Activated CD4-positive, alpha-beta memory T cell treated with anti-CD3 and anti-CD28 coated beads, Interleukin-2, amount 10 ng/mL, durations not matched to agents 7 days and 5 days (primary cell): ENCODE data around the gene TAPBP. TPM values are rescaled to one million over a fixed set of nuclear protein-coding genes. Genes with fewer than 3 reads are reported as not detected.

ENCODE experiments used
- CTCF ChIA-PET: fragments of 350-600 bp; sonication (Branson Sonifier 250); formaldehyde crosslinking; loops from one replicate; lab custom pipeline; 2021; ENCODE audit warnings: antibody characterized with exemption, inconsistent platforms; lab: Charles Lee
- POLR2A ChIA-PET: fragments of 350-600 bp; sonication (Branson Sonifier 250); formaldehyde crosslinking; loops from one replicate; lab custom pipeline; 2021; ENCODE audit warnings: antibody characterized with exemption; lab: Charles Lee
- DNase-seq: peaks from one replicate; pipeline ENCODE4 v3.0.0-alpha.2; 2020
- H3K27ac Mint-ChIP-seq: one replicate; pipeline ENCODE4 v1.8.0; 2021; ENCODE audit warnings: mild to moderate bottlenecking, mixed read lengths
- H3K27me3 Mint-ChIP-seq: one replicate; pipeline ENCODE4 v1.8.0; 2021; ENCODE audit warnings: mixed read lengths
- H3K36me3 Mint-ChIP-seq: one replicate; pipeline ENCODE4 v1.8.0; 2021; ENCODE audit warnings: low read depth, mixed read lengths
- H3K4me1 Mint-ChIP-seq: one replicate; pipeline ENCODE4 v1.8.0; 2021; ENCODE audit warnings: mixed read lengths
- H3K4me3 Mint-ChIP-seq: one replicate; pipeline ENCODE4 v1.8.0; 2021; ENCODE audit warnings: mild to moderate bottlenecking, mixed read lengths
- H3K9me3 Mint-ChIP-seq: one replicate; pipeline ENCODE4 v1.8.0; 2021; ENCODE audit warnings: mixed read lengths
- total RNA-seq, 2 experiments: library from RNA; stranded (reverse); gene quantifications; one replicate each; pipeline ENCODE4 v1.2.3, GENCODE V29; 2021

The TAPBP gene
- total RNA-seq, 2 experiments from 2014 or later = 243 to 249 TPM

DNA sequence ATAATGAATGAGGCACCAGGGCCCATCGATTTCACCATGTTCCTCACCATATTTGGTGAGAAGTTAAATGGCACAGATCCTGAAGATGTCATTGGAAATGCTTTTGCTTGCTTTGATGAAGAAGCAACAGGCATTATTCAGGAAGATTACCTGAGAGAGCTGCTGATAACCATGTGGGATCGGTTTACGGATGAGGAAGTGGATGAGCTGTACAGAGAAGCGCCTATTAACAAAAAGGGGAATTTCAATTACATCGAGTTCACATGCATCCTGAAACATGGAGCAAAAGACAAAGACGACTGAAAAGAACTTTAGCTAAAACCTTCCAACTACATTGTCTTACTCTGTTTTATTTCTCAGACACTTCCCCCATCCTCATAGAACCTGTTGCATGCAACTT lies 25.3 kb upstream of the TAPBP start:
- no peak overlapping the region for H3K27ac Mint-ChIP-seq
- H3K27me3 Mint-ChIP-seq = no peaks in the 10 kb centered on the region
- H3K36me3 Mint-ChIP-seq = no peaks in the 10 kb centered on the region
- ChIA-PET CTCF (interaction anchor here (1.3 kb wide), 1 partner anchor 16 kb away, joined by 3 read pairs; no protein-coding TSS in a partner anchor), POLR2A (no interaction called here)
- H3K9me3 Mint-ChIP-seq = no peaks in the 10 kb centered on the region
- no peak for DNase-seq
- peaks cover 21% of the 10 kb centered on the region for H3K4me1 Mint-ChIP-seq
- H3K4me3 Mint-ChIP-seq = no peak overlapping the region

DNA sequence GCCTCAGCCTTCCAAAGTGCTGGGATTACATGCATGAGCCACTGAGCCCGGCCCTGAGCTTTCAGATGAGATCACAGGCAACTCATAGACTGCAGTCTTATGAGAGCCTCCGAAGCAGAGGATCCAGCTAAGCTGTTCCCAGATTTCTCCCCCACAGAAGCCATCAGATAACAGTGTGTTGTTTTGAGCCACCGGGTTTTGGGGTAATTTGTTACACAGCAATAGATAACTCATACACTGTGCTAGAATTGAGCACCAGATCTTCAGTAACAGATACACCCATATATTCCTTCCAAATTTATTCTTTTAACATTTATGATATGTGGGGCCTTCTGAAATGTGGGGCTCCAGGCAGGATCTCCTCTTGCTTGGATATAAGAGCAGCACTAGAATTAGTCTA lies 22.6 kb upstream of the TAPBP start:
- no peaks in the 10 kb centered on the region for H3K36me3 Mint-ChIP-seq
- ChIA-PET CTCF (interaction anchor here (0.9 to 2.0 kb wide), 3 partner anchors 9 to 55 kb away, joined by 3 to 10 read pairs (median 3); no protein-coding TSS in a partner anchor), POLR2A (interaction anchor here (0.7 to 2.4 kb wide), 3 partner anchors 8 to 88 kb away, joined by 3 to 12 read pairs (median 3); no protein-coding TSS in a partner anchor)
- H3K27ac Mint-ChIP-seq = no peak overlapping the region
- no peaks in the 10 kb centered on the region for H3K9me3 Mint-ChIP-seq
- peaks cover 7% of the 10 kb centered on the region for H3K4me1 Mint-ChIP-seq
- no peak overlapping the region for H3K4me3 Mint-ChIP-seq
- DNase-seq = no peak
- H3K27me3 Mint-ChIP-seq = no peaks in the 10 kb centered on the region

- POLR2A ChIA-PET = interaction anchor here (0.7 to 2.4 kb wide), 4 partner anchors 9 to 87 kb away, joined by 3 to 12 read pairs (median 4); no protein-coding TSS in a partner anchor
These were observed 22.0 kb upstream of the TAPBP start for GRCh38 chr6:33335916-33336315.

DNA sequence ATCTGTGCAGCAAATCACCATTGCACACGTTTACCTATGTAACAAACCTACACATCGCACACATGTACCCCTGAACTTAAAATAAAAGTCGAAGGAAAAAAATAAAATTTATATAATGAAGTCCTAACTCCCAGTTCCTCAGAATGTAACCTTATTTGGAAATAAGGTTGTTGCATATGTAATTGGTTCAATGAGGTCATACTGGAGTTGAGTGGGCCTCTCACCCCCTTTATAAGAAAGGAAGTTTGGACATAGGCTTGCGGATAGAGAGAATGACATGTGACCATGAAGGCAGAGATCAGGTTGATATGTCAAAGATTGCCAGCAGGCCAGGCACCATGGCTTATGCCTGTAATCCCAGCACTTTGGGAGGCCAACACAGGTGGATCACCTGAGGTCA lies 19.8 kb upstream of the TAPBP start:
- Mint-ChIP-seq H3K27ac (no peak overlapping the region), H3K9me3 (no peaks in the 10 kb centered on the region), H3K36me3 (no peaks in the 10 kb centered on the region), H3K27me3 (no peaks in the 10 kb centered on the region), H3K4me1 (peaks cover 3% of the 10 kb centered on the region), H3K4me3 (no peak overlapping the region)
- POLR2A ChIA-PET = interaction anchor here (1.1 kb wide), 1 partner anchor 10 kb away, joined by 4 read pairs; no protein-coding TSS in a partner anchor
- DNase-seq = no peak
- CTCF ChIA-PET = no interaction called here

More at GRCh38 chr6:33335916-33336315, 22.0 kb upstream of the TAPBP start:
- no peak for DNase-seq
- H3K4me1 Mint-ChIP-seq = peaks cover 7% of the 10 kb centered on the region
- H3K36me3 Mint-ChIP-seq = no peaks in the 10 kb centered on the region
- H3K27ac Mint-ChIP-seq = no peak overlapping the region
- CTCF ChIA-PET = interaction anchor here (0.7 to 2.0 kb wide), 4 partner anchors 9 to 55 kb away, joined by 3 to 10 read pairs (median 3); no protein-coding TSS in a partner anchor
- no peak overlapping the region for H3K4me3 Mint-ChIP-seq
- no peaks in the 10 kb centered on the region for H3K9me3 Mint-ChIP-seq
- no peaks in the 10 kb centered on the region for H3K27me3 Mint-ChIP-seq

DNA sequence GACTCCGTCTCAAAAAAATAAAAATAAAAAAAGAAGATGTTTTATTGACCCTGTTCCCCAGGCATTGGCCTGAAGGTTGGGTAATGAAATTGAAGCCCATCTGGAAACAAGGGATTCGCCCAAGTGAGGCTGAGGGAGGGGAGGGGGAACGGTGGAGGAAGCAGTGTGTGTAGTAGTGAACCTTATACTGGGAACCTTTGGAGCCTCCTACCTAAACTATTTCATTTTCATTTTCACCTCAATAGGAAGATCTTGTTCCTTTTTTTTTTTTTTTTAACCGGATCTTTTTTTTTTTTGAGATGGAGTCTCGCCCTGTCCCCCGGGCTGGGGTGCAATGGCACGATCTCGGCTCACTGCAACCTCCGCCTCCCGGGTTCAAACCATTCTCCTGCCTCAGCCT lies 16.9 kb upstream of the TAPBP start:
- Mint-ChIP-seq H3K36me3 (no peaks in the 10 kb centered on the region), H3K27ac (no peak overlapping the region), H3K27me3 (no peaks in the 10 kb centered on the region), H3K9me3 (no peaks in the 10 kb centered on the region), H3K4me3 (no peak overlapping the region), H3K4me1 (peaks cover 3% of the 10 kb centered on the region)
- DNase-seq = no peak
- ChIA-PET POLR2A (interaction anchor here (1.0 kb wide), 1 partner anchor 14 kb away, joined by 4 read pairs; no protein-coding TSS in a partner anchor), CTCF (no interaction called here)

DNA sequence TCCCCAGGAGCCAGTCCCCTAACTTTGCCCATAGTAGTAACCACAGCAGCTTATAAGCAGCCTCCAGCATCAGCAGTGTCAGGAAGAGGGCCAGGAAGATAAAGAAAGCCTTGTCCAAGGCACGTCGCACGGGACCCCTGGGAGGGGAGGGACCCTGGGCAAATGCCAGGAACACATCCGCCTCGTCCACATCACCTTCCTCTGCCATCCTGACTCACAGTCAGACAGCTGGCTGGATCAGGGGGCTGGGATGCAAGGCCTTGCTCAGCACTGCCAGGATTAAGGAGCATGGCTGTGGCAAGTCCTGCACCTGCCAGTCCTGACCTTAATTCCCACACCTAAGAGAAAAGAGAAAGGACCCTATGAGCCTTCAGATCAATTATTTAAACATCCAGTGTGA lies 15.2 kb upstream of the TAPBP start:
- Mint-ChIP-seq H3K27me3 (no peaks in the 10 kb centered on the region), H3K4me1 (peaks cover 4% of the 10 kb centered on the region), H3K27ac (no peak overlapping the region), H3K9me3 (no peaks in the 10 kb centered on the region), H3K4me3 (no peak overlapping the region), H3K36me3 (no peaks in the 10 kb centered on the region)
- ChIA-PET POLR2A (no interaction called here), CTCF (interaction anchor here (1.1 kb wide), 1 partner anchor 15 kb away, joined by 3 read pairs; no protein-coding TSS in a partner anchor)
- no peak for DNase-seq

GRCh38 chr6:33324125-33324524 lies 10.2 kb upstream of the TAPBP start:
- peak overlapping the region; percentile 96 for H3K4me3 Mint-ChIP-seq
- H3K27me3 Mint-ChIP-seq = no peaks in the 10 kb centered on the region
- H3K27ac Mint-ChIP-seq = peak overlapping the region; percentile 97
- ChIA-PET CTCF (interaction anchor here (0.7 to 0.9 kb wide), 3 partner anchors 24 to 67 kb away, joined by 3 read pairs; partner anchors contain the start of gene B3GALT4), POLR2A (interaction anchor here (1.0 to 1.3 kb wide), 4 partner anchors 33 to 177 kb away, joined by 3 to 7 read pairs (median 3); no protein-coding TSS in a partner anchor)
- H3K4me1 Mint-ChIP-seq = peaks cover 44% of the 10 kb centered on the region
- H3K9me3 Mint-ChIP-seq = no peaks in the 10 kb centered on the region
- DNase-seq = no peak
- H3K36me3 Mint-ChIP-seq = peaks cover 38% of the 10 kb centered on the region

GRCh38 chr6:33323623-33323948 lies 9.7 kb upstream of the TAPBP start:
- H3K4me3 Mint-ChIP-seq = peak overlapping the region; percentile 96
- ChIA-PET CTCF (interaction anchor here (0.8 to 0.9 kb wide), 3 partner anchors 16 to 67 kb away, joined by 3 read pairs; no protein-coding TSS in a partner anchor), POLR2A (interaction anchor here (1.0 to 1.3 kb wide), 4 partner anchors 32 to 178 kb away, joined by 3 to 7 read pairs (median 3); no protein-coding TSS in a partner anchor)
- H3K4me1 Mint-ChIP-seq = peaks cover 49% of the 10 kb centered on the region
- peak overlapping the region; percentile 97 for H3K27ac Mint-ChIP-seq
- peaks cover 43% of the 10 kb centered on the region for H3K36me3 Mint-ChIP-seq
- no peaks in the 10 kb centered on the region for H3K27me3 Mint-ChIP-seq
- no peak for DNase-seq
- H3K9me3 Mint-ChIP-seq = no peaks in the 10 kb centered on the region

GRCh38 chr6:33321227-33321626 lies 7.3 kb upstream of the TAPBP start:
- peak overlapping the region; percentile 96 for H3K4me3 Mint-ChIP-seq
- peaks cover 55% of the 10 kb centered on the region for H3K36me3 Mint-ChIP-seq
- no peak for DNase-seq
- peak overlapping the region; percentile 97 for H3K27ac Mint-ChIP-seq
- no peaks in the 10 kb centered on the region for H3K27me3 Mint-ChIP-seq
- ChIA-PET CTCF (no interaction called here), POLR2A (no interaction called here)
- no peaks in the 10 kb centered on the region for H3K9me3 Mint-ChIP-seq
- peaks cover 70% of the 10 kb centered on the region for H3K4me1 Mint-ChIP-seq

GRCh38 chr6:33320315-33321181 lies 6.7 kb upstream of the TAPBP start:
- H3K36me3 Mint-ChIP-seq = peaks cover 58% of the 10 kb centered on the region
- peak overlapping the region; percentile 96 for H3K4me3 Mint-ChIP-seq
- no peak for DNase-seq
- peak overlapping the region; percentile 97 for H3K27ac Mint-ChIP-seq
- no peaks in the 10 kb centered on the region for H3K27me3 Mint-ChIP-seq
- POLR2A ChIA-PET = no interaction called here
- H3K4me1 Mint-ChIP-seq = peaks cover 77% of the 10 kb centered on the region
- no peaks in the 10 kb centered on the region for H3K9me3 Mint-ChIP-seq
- CTCF ChIA-PET = no interaction called here

DNA sequence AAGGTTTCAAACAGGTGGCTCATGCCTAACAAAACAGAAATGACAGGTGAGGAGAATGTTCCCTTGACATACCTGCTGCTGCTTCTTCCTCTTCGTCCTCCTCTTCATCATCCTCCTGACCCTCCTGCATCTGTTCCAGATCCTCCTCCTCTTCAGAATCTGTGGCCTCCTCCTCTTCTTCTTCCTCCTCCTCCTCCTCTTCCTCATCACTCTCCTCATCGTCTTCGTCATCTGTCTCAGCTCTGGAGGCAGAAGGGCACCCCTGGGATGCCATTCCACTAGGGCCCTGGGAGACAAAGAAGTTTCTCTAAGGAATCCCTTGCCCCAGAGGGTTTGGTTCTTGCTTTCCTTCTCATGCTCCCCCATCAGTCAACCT lies 6.0 kb upstream of the TAPBP start:
- Mint-ChIP-seq H3K27me3 (no peaks in the 10 kb centered on the region), H3K4me3 (no peak overlapping the region), H3K27ac (peak overlapping the region; percentile 57), H3K9me3 (no peaks in the 10 kb centered on the region), H3K36me3 (peaks cover 60% of the 10 kb centered on the region), H3K4me1 (peaks cover 83% of the 10 kb centered on the region)
- CTCF ChIA-PET = no interaction called here
- POLR2A ChIA-PET = no interaction called here
- DNase-seq = no peak

GRCh38 chr6:33318426-33319073 lies 4.7 kb upstream of the TAPBP start:
- Mint-ChIP-seq H3K4me1 (peaks cover 82% of the 10 kb centered on the region), H3K36me3 (peaks cover 68% of the 10 kb centered on the region), H3K27ac (peak overlapping the region; percentile 95), H3K4me3 (peak overlapping the region; percentile 87), H3K9me3 (no peaks in the 10 kb centered on the region), H3K27me3 (no peaks in the 10 kb centered on the region)
- POLR2A ChIA-PET = interaction anchor here (0.6 to 2.8 kb wide), 12 partner anchors 19 to 1499 kb away, joined by 3 to 14 read pairs (median 4); partner anchors contain the start of genes B3GALT4, CUTA, RGL2 and RPS18
- DNase-seq = no peak
- CTCF ChIA-PET = interaction anchor here (1.0 to 2.4 kb wide), 7 partner anchors 18 to 107 kb away, joined by 3 to 16 read pairs (median 6); partner anchors contain the start of gene B3GALT4
